K562 (cell line): ENCODE results near the gene TBC1D2. TPM values are rescaled to one million over a fixed set of nuclear protein-coding genes. Genes with fewer than 3 reads are reported as not detected.
A peak's percentile ranks its signal among the peaks of the same experiment; 100 is the strongest.

Source experiments
- CBFA2T2 ChIP-seq: fragments of 450-650 bp; conservative IDR thresholded peaks from 2 replicates; pipeline ENCODE4 v1.6.1; 2017; ENCODE audit warnings: mild to moderate bottlenecking
- E4F1 ChIP-seq: fragments of 250-450 bp; sonication (Bioruptor Pico); IDR thresholded peaks from 2 replicates; pipeline ENCODE4 v1.5.0; 2021; ENCODE audit warnings: mild to moderate bottlenecking, borderline replicate concordance
- KLF16 ChIP-seq: IDR thresholded peaks from 2 replicates; pipeline ENCODE4 v1.6.1; 2016; ENCODE audit warnings: antibody characterized with exemption
- PRDM10 ChIP-seq: fragments of 450-650 bp; IDR thresholded peaks from 2 replicates; pipeline ENCODE4 v1.6.1; 2018; ENCODE audit not compliant: partially characterized antibody
- PRPF4 ChIP-seq: fragments of 200-400 bp; formaldehyde crosslinking; IDR thresholded peaks from one replicate; pipeline ENCODE4 v1.6.1; 2017; ENCODE audit warnings: low read length, low read depth, mild to moderate bottlenecking; ENCODE audit not compliant: insufficient read depth, poor library complexity, severe bottlenecking
- THRB ChIP-seq: fragments of 450-650 bp; formaldehyde crosslinking; conservative IDR thresholded peaks from 2 replicates; pipeline ENCODE4 v1.4.0; 2022; ENCODE audit warnings: mild to moderate bottlenecking, missing genetic modification characterization
- ZNF217 ChIP-seq: sonication (generic); formaldehyde crosslinking; IDR thresholded peaks from 2 replicates; pipeline ENCODE4 v1.8.0; 2022; ENCODE audit warnings: mild to moderate bottlenecking, missing genetic modification reagents
- ZNF644 ChIP-seq: fragments of 200-800 bp; sonication (Bioruptor generic); IDR thresholded peaks from 2 replicates; pipeline ENCODE4 v1.6.1; 2016; ENCODE audit warnings: low read depth, missing genetic modification characterization, missing compliant biosample characterization
- polyA plus RNA-seq, 8 experiments: library from polyadenylated mRNA; depleted of rRNA in 4 of 8; stranded (reverse) in 5 of 8; unstranded in 3 of 8; fragments of >200 nt; fragmentation: Nextera tagmentation in 2 of 8; fragmentation: Illumina TruSeq in 1 of 8; extraction: Ambion mirVana in 2 of 8; extraction: Trizol in 1 of 8; gene quantifications; 2 replicates each; pipeline versions ENCODE4 v1.2.1 to v1.2.3, GENCODE V29; 2011 to 2014; ENCODE audit warnings: inconsistent platforms in 1 of 8, missing spikeins in 1 of 8
- total RNA-seq, 7 experiments: library from RNA; depleted of rRNA in 6 of 7; stranded (reverse); fragments of >200 nt in 6 of 7; fragmentation: Illumina TruSeq in 2 of 7; extraction: Trizol in 2 of 7; gene quantifications; 2 replicates each; pipeline versions ENCODE4 v1.2.1 to v1.2.3, GENCODE V29; 2011 to 2021; ENCODE audit warnings: low replicate concordance in 1 of 7

The TBC1D2 gene
- total and polyA plus RNA-seq, 9 of the 15 experiments (the other 6 are each of a cell fraction or from before 2014, with no cell fraction given) = 0.10 to 7.0 (median 2.5) TPM

GRCh38 chr9:98255578-98256296 lies at the start of gene TBC1D2 (continued):
- TF ChIP-seq THRB = no peak
- no peak for TF ChIP-seq PRDM10
- TF ChIP-seq CBFA2T2 = no peak
- no peak for TF ChIP-seq ZNF217 (CRISPR knock-in tag)
- TF ChIP-seq ZNF644 (tag) = no peak
- TF ChIP-seq KLF16 = no peak
- TF ChIP-seq E4F1 (CRISPR knock-in tag) = peak; percentile 56; the same call in 1 of the 2 replicates
- TF ChIP-seq PRPF4 = no peak
